K562 (cell line): ENCODE results near the gene SLC30A3. TPM values are rescaled to one million over a fixed set of nuclear protein-coding genes. Genes with fewer than 3 reads are reported as not detected.

Experiments used
- ATAC-seq: fragments of 200-7000 bp; cut with Tn5 transposase; 3 replicates; pipeline ENCODE4 v1.9.1; 2020; ENCODE audit warnings: moderate library complexity
- BruUV-seq: library from RNA; stranded (reverse); fragments of 400-500 nt; replicated peaks from 2 replicates; lab custom pipeline; 2021; lab: Mats Ljungman, UMichigan
- CTCF ChIA-PET: fragments of 300-600 bp; formaldehyde crosslinking; extraction: SDS; loops from one replicate; lab custom pipeline; 2021; ENCODE audit warnings: low intra/inter-chr PET ratio; lab: Yijun Ruan, JAX
- POLR2A ChIA-PET: fragments of 300-600, 350-650 bp; sonication (Branson Sonifier 250); formaldehyde crosslinking; extraction: SDS; loops from one replicate; lab custom pipeline; 2021; ENCODE audit warnings: antibody characterized with exemption, inconsistent platforms; lab: Yijun Ruan, JAX
- DNase-seq, 4 experiments: peaks; one replicate each; pipeline versions ENCODE4 v3.0.0 to v3.0.0-alpha.2; 2011 to 2018; ENCODE audit warnings: low spot score in 3 of 4, mixed read lengths in 3 of 4; ENCODE audit errors: extremely low read depth in 1 of 4
- FAIRE-seq: peaks from 2 replicates; lab custom pipeline; 2011; peaks lifted over from hg19 to GRCh38; lab: Jason Lieb, UNC
- H2AFZ ChIP-seq: 2 replicates; pipeline ENCODE4 v1.6.0; 2011; ENCODE audit warnings: low read depth, low read length, control low read depth, inconsistent platforms
- H3K27ac ChIP-seq: fragments of 200-600 bp; 3 replicates; pipeline ENCODE4 v1.8.0; 2011; ENCODE audit warnings: low read depth, mild to moderate bottlenecking, control low read depth, inconsistent platforms, low read length, moderate library complexity, mixed read lengths; ENCODE audit errors: extremely low read depth
- H3K27me3 ChIP-seq, 2 experiments: fragments of 300-600 bp in 1 of 2; 2 replicates in 1 of 2; 3 replicates in 1 of 2; pipeline versions ENCODE4 v1.6.0 to v1.8.0; 2011; ENCODE audit warnings: inconsistent platforms in 2 of 2, low read length in 2 of 2, mild to moderate bottlenecking in 1 of 2, mixed read lengths in 1 of 2, moderate library complexity in 1 of 2; ENCODE audit not compliant: control insufficient read depth in 2 of 2, insufficient read depth in 2 of 2
- H3K36me3 ChIP-seq: fragments of 300-600 bp; 3 replicates; pipeline ENCODE4 v1.8.0; 2011; ENCODE audit warnings: mild to moderate bottlenecking, low read length, inconsistent platforms; ENCODE audit not compliant: control insufficient read depth, insufficient read depth
- H3K4me1 ChIP-seq, 2 experiments: fragments of 200-600 bp in 1 of 2; replicated peaks in 1 of 2; 2 replicates in 1 of 2; 3 replicates in 1 of 2; pipeline versions ENCODE4 v1.5.1 to v1.8.0; 2011; ENCODE audit warnings: inconsistent platforms in 2 of 2, low read length in 2 of 2, mild to moderate bottlenecking in 1 of 2, mixed read lengths in 1 of 2, moderate library complexity in 1 of 2; ENCODE audit not compliant: control insufficient read depth in 2 of 2, insufficient read depth in 2 of 2
- H3K4me2 ChIP-seq: 2 replicates; pipeline ENCODE4 v1.6.1; 2011; ENCODE audit warnings: low read length, control low read depth, inconsistent platforms, mixed read lengths; ENCODE audit not compliant: insufficient read depth
- H3K4me3 ChIP-seq: fragments of 200-600 bp; sonication (generic), shearing (Covaris generic); 2 replicates; pipeline ENCODE4 v1.5.1; 2016; ENCODE audit warnings: control low read depth, inconsistent platforms
- H3K79me2 ChIP-seq: fragments of 200-600 bp; 3 replicates; pipeline ENCODE4 v1.8.0; 2011; ENCODE audit warnings: low read length, inconsistent platforms; ENCODE audit not compliant: control insufficient read depth, insufficient read depth
- H3K9ac ChIP-seq, 2 experiments: 2 replicates each; pipeline versions ENCODE4 v1.6.0 to v1.6.1; 2011; ENCODE audit warnings: low read depth in 2 of 2, low read length in 2 of 2, control low read depth in 1 of 2, inconsistent platforms in 1 of 2, mild to moderate bottlenecking in 1 of 2, mixed read lengths in 1 of 2; ENCODE audit not compliant: insufficient read depth in 1 of 2
- H3K9me1 ChIP-seq: one replicate; pipeline ENCODE4 v1.6.0; 2011; ENCODE audit warnings: inconsistent platforms, mild to moderate bottlenecking, low read length, moderate library complexity; ENCODE audit not compliant: control insufficient read depth, insufficient read depth
- H3K9me3 ChIP-seq: replicated peaks from 2 replicates; pipeline ENCODE4 v1.5.1; 2011; ENCODE audit warnings: low read depth, low read length, inconsistent platforms; ENCODE audit not compliant: control insufficient read depth, insufficient read depth
- H4K20me1 ChIP-seq: replicated peaks from 2 replicates; pipeline ENCODE4 v1.6.1; 2011; ENCODE audit warnings: low read length, inconsistent platforms, mixed read lengths; ENCODE audit not compliant: control insufficient read depth, insufficient read depth
- BDP1 ChIP-seq: IDR thresholded peaks from 3 replicates; pipeline ENCODE4 v1.6.1; 2011; ENCODE audit not compliant: insufficient read length, insufficient read depth
- CEBPB ChIP-seq: fragments of 450-650 bp; IDR thresholded peaks from 2 replicates; pipeline ENCODE4 v1.6.1; 2016; ENCODE audit warnings: missing genetic modification characterization, missing compliant biosample characterization
- E2F6 ChIP-seq, 2 experiments: IDR thresholded peaks; 2 replicates each; pipeline ENCODE4 v1.6.1; 2011; ENCODE audit warnings: borderline replicate concordance in 1 of 2, control low read depth in 1 of 2, low read depth in 1 of 2, low read length in 1 of 2, mild to moderate bottlenecking in 1 of 2, mixed read lengths in 1 of 2, moderate library complexity in 1 of 2; ENCODE audit not compliant: insufficient read depth in 1 of 2, insufficient read length in 1 of 2, poor library complexity in 1 of 2, severe bottlenecking in 1 of 2; ENCODE audit errors: extremely low read depth in 1 of 2
- HDAC2 ChIP-seq: fragments of 450-650 bp; IDR thresholded peaks from 2 replicates; pipeline ENCODE4 v1.6.1; 2016; ENCODE audit warnings: mild to moderate bottlenecking
- SFPQ ChIP-seq: fragments of 200-400 bp; formaldehyde crosslinking; IDR thresholded peaks from 2 replicates; pipeline ENCODE4 v1.6.1; 2017; ENCODE audit warnings: mild to moderate bottlenecking, low read depth, low read length, moderate library complexity
- SRSF1 ChIP-seq: fragments of 200-400 bp; formaldehyde crosslinking; IDR thresholded peaks from 2 replicates; pipeline ENCODE4 v1.6.1; 2017; ENCODE audit warnings: mild to moderate bottlenecking, low read depth, low read length, moderate library complexity
- U2AF2 ChIP-seq: fragments of 200-400 bp; formaldehyde crosslinking; optimal IDR thresholded peaks from 2 replicates; pipeline ENCODE3; 2017; ENCODE audit warnings: low read depth, mild to moderate bottlenecking, low read length
- USF2 ChIP-seq: sonication (generic); formaldehyde crosslinking; IDR thresholded peaks from 2 replicates; pipeline ENCODE4 v1.5.0; 2020; ENCODE audit warnings: missing genetic modification reagents
- WGBS: fragments of 100-300 bp; shearing (Covaris generic); methylation state at CpG from one replicate; pipeline ENCODE4 v1.1.6; 2016; ENCODE audit warnings: low coverage, mixed read lengths; ENCODE audit not compliant: insufficient coverage; ENCODE audit errors: missing lambda C conversion rate; 5-methylcytosine and 5-hydroxymethylcytosine counted together
- in situ Hi-C: fragments of 300-500 bp; cut with MboI; formaldehyde crosslinking; loops from 4 replicates; pipeline ENCODE4 v1.15.0; 2018; ENCODE audit warnings: inconsistent platforms, mixed read lengths
- intact Hi-C: fragments of 100-400 bp; cut with micrococcal nuclease; formaldehyde crosslinking; loops from 2 replicates; pipeline ENCODE4 v1.14.2; 2022
- polyA plus RNA-seq, 8 experiments: library from polyadenylated mRNA; depleted of rRNA in 4 of 8; stranded (reverse) in 5 of 8; unstranded in 3 of 8; fragments of >200 nt; fragmentation: Nextera tagmentation in 2 of 8; fragmentation: Illumina TruSeq in 1 of 8; extraction: Ambion mirVana in 2 of 8; extraction: Trizol in 1 of 8; gene quantifications; 2 replicates each; pipeline versions ENCODE4 v1.2.1 to v1.2.3, GENCODE V29; 2011 to 2014; ENCODE audit warnings: inconsistent platforms in 1 of 8, missing spikeins in 1 of 8
- total RNA-seq, 7 experiments: library from RNA; depleted of rRNA in 6 of 7; stranded (reverse); fragments of >200 nt in 6 of 7; fragmentation: Illumina TruSeq in 2 of 7; extraction: Trizol in 2 of 7; gene quantifications; 2 replicates each; pipeline versions ENCODE4 v1.2.1 to v1.2.3, GENCODE V29; 2011 to 2021; ENCODE audit warnings: low replicate concordance in 1 of 7

SLC30A3 gene
- total and polyA plus RNA-seq, 9 of the 15 experiments (the other 6 are each of a cell fraction or from before 2014, with no cell fraction given) = 0.03 to 2.7 (median 0.89) TPM; not detected in 1

DNA sequence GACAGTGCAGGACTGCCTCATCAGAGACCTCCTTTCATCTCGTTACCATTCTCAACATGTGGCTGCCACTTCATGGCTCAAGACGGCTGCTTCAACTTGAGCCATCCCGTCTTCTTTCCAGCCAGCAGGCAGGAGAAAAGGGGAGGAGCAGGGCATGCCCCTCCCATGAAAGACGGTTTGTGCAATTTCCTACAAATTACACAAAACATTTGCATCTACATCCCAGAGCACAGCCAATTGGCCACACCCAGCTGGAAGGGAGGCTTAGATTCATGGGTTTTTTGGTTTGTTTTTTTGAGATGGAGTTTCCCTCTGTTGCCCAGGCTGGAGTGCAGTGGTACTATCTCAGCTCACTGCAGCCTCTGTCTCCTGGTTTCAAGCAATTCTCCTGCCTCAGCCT is 33.6 kb upstream of the SLC30A3 start:
- TF ChIP-seq BDP1 (no peak), SRSF1 (no peak), U2AF2 (no peak), E2F6 (IDR thresholded peaks at IDR 0.05; ENCODE audit: borderline replicate concordance in 1 of 2, extremely low read depth in 1 of 2, insufficient read depth in 1 of 2, insufficient read length in 1 of 2, low read depth in 1 of 2, low read length in 1 of 2, poor library complexity in 1 of 2, severe bottlenecking in 1 of 2) (no peak), CEBPB (tag) (peak; percentile 34; the same call in 1 of the 2 replicates), USF2 (CRISPR knock-in tag) (no peak), HDAC2 (no peak), SFPQ (no peak)
- POLR2A ChIA-PET = interaction anchor here (0.7 kb wide), 1 partner anchor 367 kb away, joined by 4 read pairs; the partner anchor contains the start of genes SLC4A1AP and SUPT7L
- Histone ChIP-seq H3K4me3 (no peak overlapping the region), H3K4me2 (no peak overlapping the region), H3K9ac (no peak overlapping the region), H3K9me3 (no peaks in the 10 kb centered on the region), H3K79me2 (no peaks in the 10 kb centered on the region), H3K9me1 (no peaks in the 10 kb centered on the region), H2AFZ (peak overlapping the region; percentile 61), H3K4me1 (peaks cover 9 to 12% of the 10 kb centered on the region in 2 experiments), H4K20me1 (no peaks in the 10 kb centered on the region), H3K27ac (no peak overlapping the region), H3K36me3 (no peaks in the 10 kb centered on the region), H3K27me3 (no peaks in the 10 kb centered on the region; a peak in 1 of 5 replicates)
- DNase-seq = no peak
- in situ Hi-C loops = loop anchor here (10.0 kb wide), 1 partner anchor 452 kb away; the partner anchor contains the start of gene DPYSL5
- CTCF ChIA-PET = no interaction called here
- FAIRE-seq = no peak
- peak; percentile 36; the same call in 2 of the 3 replicates for ATAC-seq
- 9% methylated on average over 4 of the region's 4 CpGs for WGBS
- intact Hi-C loops = loop anchor here (10.0 kb wide), 1 partner anchor 332 kb away; no protein-coding TSS in a partner anchor
- no TSS peak for BruUV-seq
